ENCODE results near the gene POTED.
"Not testable (repeated sequence)": the region's sequence is repeated elsewhere in the genome, so short reads cannot be mapped to it uniquely, and the experiment has no call there.

POTED gene

GRCh38 chr21:13609477-13609876 lies at the start of gene POTED:
POTED (plus strand) TSS chr21:13609777; CDS start chr21:13610229, 452 bp downstream.
- not testable (repeated sequence) for H3K36me3 Mint-ChIP-seq; H3K27me3 Mint-ChIP-seq; H3K27ac Mint-ChIP-seq; ATAC-seq (replicated peaks); H3K4me3 Mint-ChIP-seq; DNase-seq; H3K9me3 Mint-ChIP-seq; H3K4me1 Mint-ChIP-seq

- H3K4me3 Mint-ChIP-seq; H3K27me3 Mint-ChIP-seq; H3K36me3 Mint-ChIP-seq; H3K4me1 Mint-ChIP-seq; H3K27ac Mint-ChIP-seq; H3K9me3 Mint-ChIP-seq; DNase-seq; ATAC-seq (replicated peaks): not testable (repeated sequence)
These were observed 40.5 kb downstream of the POTED start for GRCh38 chr21:13650101-13650500.

- H3K4me3 Mint-ChIP-seq; H3K9me3 Mint-ChIP-seq; ATAC-seq (replicated peaks); H3K27me3 Mint-ChIP-seq; H3K4me1 Mint-ChIP-seq; H3K27ac Mint-ChIP-seq; DNase-seq; H3K36me3 Mint-ChIP-seq: not testable (repeated sequence)
These were observed 42.2 kb downstream of the POTED start for GRCh38 chr21:13651746-13652145.

Measured in stimulated activated naive B cell treated with anti-CD40 and anti-IgM and Interleukin-4, amounts not matched to agents 10 μg/mL and 1 μg/mL and 100 μg/mL, for 72 hours (primary cell).